Left ventricle myocardium inferior (tissue), 1 donor: Measurements from ENCODE around the gene BUD13. TPM values are rescaled to one million over a fixed set of nuclear protein-coding genes. Genes with fewer than 3 reads are reported as not detected.
"Not testable (repeated sequence)": the region's sequence is repeated elsewhere in the genome, so short reads cannot be mapped to it uniquely, and the experiment has no call there.

Source experiments
- DNase-seq: peaks from one replicate; pipeline ENCODE4 v3.0.0-alpha.2; 2020
- H3K27ac ChIP-seq: fragments of 200-600 bp; replicated peaks from 2 replicates; pipeline ENCODE4 v1.8.0; 2021
- H3K27me3 ChIP-seq: fragments of 200-600 bp; 2 replicates; pipeline ENCODE4 v1.8.0; 2021; ENCODE audit warnings: low read depth
- H3K36me3 ChIP-seq: fragments of 200-600 bp; 2 replicates; pipeline ENCODE4 v1.8.0; 2021
- H3K4me1 ChIP-seq: fragments of 200-600 bp; 2 replicates; pipeline ENCODE4 v1.8.0; 2021
- H3K4me3 ChIP-seq: fragments of 200-600 bp; 2 replicates; pipeline ENCODE4 v1.8.0; 2021; ENCODE audit warnings: mild to moderate bottlenecking, moderate library complexity
- H3K9me3 ChIP-seq: fragments of 200-600 bp; replicated peaks from 2 replicates; pipeline ENCODE4 v1.8.0; 2021
- intact Hi-C: fragments of 100-400 bp; cut with micrococcal nuclease; formaldehyde crosslinking; loops from one replicate; pipeline ENCODE4 v1.11.0; 2022
- total RNA-seq: library from RNA; stranded (reverse); fragmentation: NEBNext Ultra II Directional; extraction: Animal tissue kit (Norgen Biotek cat#: 25700); gene quantifications from one replicate; pipeline ENCODE4 v1.2.1, GENCODE V29; 2021
- TF ChIP-seq, protein P1 (sequence below): fragments of 200-600 bp; IDR thresholded peaks from 2 replicates; pipeline ENCODE4 v1.8.0; 2021; ENCODE audit warnings: antibody characterized with exemption, mild to moderate bottlenecking, borderline replicate concordance
- donor health status: DM: no; HTN: yes; CAD: no; lungs with severe emphysema.

Gene BUD13
- total RNA-seq, 1 donor from 2014 or later: 7.1 TPM

- no peak for DNase-seq
- Histone ChIP-seq H3K27me3 (no peaks in the 10 kb centered on the region), H3K36me3 (peaks cover 24% of the 10 kb centered on the region), H3K27ac (no peak overlapping the region), H3K4me1 (peaks cover 36% of the 10 kb centered on the region), H3K4me3 (no peak overlapping the region), H3K9me3 (no peaks in the 10 kb centered on the region)
- TF ChIP-seq, protein P1, sequence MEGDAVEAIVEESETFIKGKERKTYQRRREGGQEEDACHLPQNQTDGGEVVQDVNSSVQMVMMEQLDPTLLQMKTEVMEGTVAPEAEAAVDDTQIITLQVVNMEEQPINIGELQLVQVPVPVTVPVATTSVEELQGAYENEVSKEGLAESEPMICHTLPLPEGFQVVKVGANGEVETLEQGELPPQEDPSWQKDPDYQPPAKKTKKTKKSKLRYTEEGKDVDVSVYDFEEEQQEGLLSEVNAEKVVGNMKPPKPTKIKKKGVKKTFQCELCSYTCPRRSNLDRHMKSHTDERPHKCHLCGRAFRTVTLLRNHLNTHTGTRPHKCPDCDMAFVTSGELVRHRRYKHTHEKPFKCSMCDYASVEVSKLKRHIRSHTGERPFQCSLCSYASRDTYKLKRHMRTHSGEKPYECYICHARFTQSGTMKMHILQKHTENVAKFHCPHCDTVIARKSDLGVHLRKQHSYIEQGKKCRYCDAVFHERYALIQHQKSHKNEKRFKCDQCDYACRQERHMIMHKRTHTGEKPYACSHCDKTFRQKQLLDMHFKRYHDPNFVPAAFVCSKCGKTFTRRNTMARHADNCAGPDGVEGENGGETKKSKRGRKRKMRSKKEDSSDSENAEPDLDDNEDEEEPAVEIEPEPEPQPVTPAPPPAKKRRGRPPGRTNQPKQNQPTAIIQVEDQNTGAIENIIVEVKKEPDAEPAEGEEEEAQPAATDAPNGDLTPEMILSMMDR: no peak
- intact Hi-C loops: no loop called here
Measured at GRCh38 chr11:116774661-116775060, 1.9 kb upstream of the BUD13 start.

- Histone ChIP-seq H3K4me1 (peaks cover 39% of the 10 kb centered on the region), H3K9me3 (no peaks in the 10 kb centered on the region), H3K27me3 (no peaks in the 10 kb centered on the region), H3K4me3 (peak overlapping the region; percentile 94), H3K27ac (peak overlapping the region; percentile 94), H3K36me3 (peaks cover 23% of the 10 kb centered on the region)
- TF ChIP-seq, protein P1: no peak
- intact Hi-C loops: no loop called here
- DNase-seq: no peak
Measured at GRCh38 chr11:116773203-116774097, 663 bp upstream of the BUD13 start.

DNA sequence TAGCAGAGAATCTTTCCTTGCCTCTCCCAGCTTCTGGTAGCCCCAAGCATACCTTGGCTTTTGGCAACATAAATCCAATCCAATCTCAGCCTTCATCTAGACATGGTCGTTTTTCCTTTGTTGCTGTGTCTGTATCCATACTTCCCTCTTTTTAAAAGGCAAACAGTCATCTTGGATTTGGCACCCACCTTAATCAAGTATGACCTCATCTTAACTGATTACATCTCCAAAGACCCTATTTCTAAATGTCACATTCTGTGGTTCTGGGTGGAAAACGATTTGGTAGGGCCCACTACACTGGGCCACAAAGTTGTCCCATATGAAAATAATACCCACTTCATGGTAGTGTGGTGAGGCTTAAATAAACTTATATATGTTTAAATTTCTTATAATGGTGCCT lies 852 bp downstream of the BUD13 start:
- no peak for DNase-seq
- H3K36me3 ChIP-seq: peaks cover 18% of the 10 kb centered on the region
- H3K9me3 ChIP-seq: no peaks in the 10 kb centered on the region
- peak overlapping the region; percentile 94 for H3K4me3 ChIP-seq
- intact Hi-C loops: no loop called here
- H3K27ac ChIP-seq: peak overlapping the region; percentile 94
- TF ChIP-seq, protein P1: no peak
- peaks cover 39% of the 10 kb centered on the region for H3K4me1 ChIP-seq
- no peaks in the 10 kb centered on the region for H3K27me3 ChIP-seq

GRCh38 chr11:116762132-116762531 lies 10.7 kb downstream of the BUD13 start:
- Histone ChIP-seq H3K4me1 (no peaks in the 10 kb centered on the region), H3K27ac (no peak overlapping the region), H3K4me3 (no peak overlapping the region), H3K27me3 (no peaks in the 10 kb centered on the region), H3K9me3 (no peaks in the 10 kb centered on the region), H3K36me3 (peaks cover 83% of the 10 kb centered on the region)
- intact Hi-C loops: no loop called here
- no peak for DNase-seq
- TF ChIP-seq, protein P1: no peak

- H3K36me3 ChIP-seq: peaks cover 98% of the 10 kb centered on the region
- DNase-seq, H3K4me3 ChIP-seq, H3K27me3 ChIP-seq, intact Hi-C loops, H3K9me3 ChIP-seq, H3K27ac ChIP-seq, H3K4me1 ChIP-seq: not testable (repeated sequence)
Measured at GRCh38 chr11:116756044-116756443, 16.7 kb downstream of the BUD13 start.

DNA sequence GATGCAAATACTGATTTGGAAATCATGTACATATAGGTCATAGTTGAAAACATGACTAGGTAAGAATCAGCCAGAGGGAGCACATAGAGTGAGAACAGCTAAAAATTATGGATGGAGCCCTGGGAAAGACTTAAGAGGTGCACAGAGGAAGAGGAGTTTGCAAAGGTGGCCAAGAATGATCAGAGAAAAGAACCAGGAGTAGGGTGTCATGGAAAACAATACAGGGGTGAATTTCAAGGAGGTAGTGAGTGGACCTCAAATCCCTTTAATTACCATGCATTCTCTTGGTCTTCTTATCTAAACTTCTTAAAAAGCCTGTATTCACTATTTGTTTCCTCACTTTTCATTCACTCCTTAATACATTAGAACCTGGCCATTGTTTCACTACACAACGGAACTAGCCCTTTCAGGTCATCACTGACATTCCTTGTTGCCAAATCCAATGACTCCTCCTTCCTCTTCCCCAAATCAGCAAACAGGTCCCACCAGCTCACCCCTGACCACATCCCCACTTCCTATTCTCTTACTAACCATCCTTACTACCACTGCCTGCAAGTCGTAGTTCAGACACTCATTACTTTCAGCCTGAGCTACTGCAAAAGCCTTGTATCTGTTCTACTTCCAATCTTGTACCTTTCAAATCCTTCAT lies 22.6 kb downstream of the BUD13 start:
- H3K4me3 ChIP-seq: no peak overlapping the region
- H3K9me3 ChIP-seq: no peaks in the 10 kb centered on the region
- TF ChIP-seq, protein P1: no peak
- no peak for DNase-seq
- H3K27me3 ChIP-seq: no peaks in the 10 kb centered on the region
- H3K36me3 ChIP-seq: peaks cover 94% of the 10 kb centered on the region
- no peak overlapping the region for H3K27ac ChIP-seq
- H3K4me1 ChIP-seq: no peaks in the 10 kb centered on the region
- intact Hi-C loops: no loop called here
